Epithelial cell of proximal tubule (primary cell): ENCODE results near the gene OR51Q1. TPM values are rescaled to one million over a fixed set of nuclear protein-coding genes. Genes with fewer than 3 reads are reported as not detected.

Experiments used
- DNase-seq: peaks from one replicate; pipeline ENCODE4 v3.0.0-alpha.2; 2011; ENCODE audit warnings: low read depth
- H3K4me3 ChIP-seq: 2 replicates; pipeline ENCODE4 v1.5.1; 2011; ENCODE audit warnings: low read depth, mild to moderate bottlenecking, low read length
- CTCF ChIP-seq: conservative IDR thresholded peaks from 2 replicates; pipeline ENCODE4 v1.5.1; 2012; ENCODE audit warnings: low read depth, mild to moderate bottlenecking, low read length
- total RNA-seq: library from RNA; depleted of rRNA; stranded (reverse); fragments of >200 nt; gene quantifications from 2 replicates; pipeline ENCODE4 v1.2.3, GENCODE V29; 2015

Gene OR51Q1
- total RNA-seq, 1 donor from 2014 or later, result not detected

GRCh38 chr11:5449432-5449831, 27.5 kb downstream of the OR51Q1 start:
- H3K4me3 ChIP-seq, result no peak overlapping the region
- no peak for DNase-seq
- no peak for TF ChIP-seq CTCF

DNA sequence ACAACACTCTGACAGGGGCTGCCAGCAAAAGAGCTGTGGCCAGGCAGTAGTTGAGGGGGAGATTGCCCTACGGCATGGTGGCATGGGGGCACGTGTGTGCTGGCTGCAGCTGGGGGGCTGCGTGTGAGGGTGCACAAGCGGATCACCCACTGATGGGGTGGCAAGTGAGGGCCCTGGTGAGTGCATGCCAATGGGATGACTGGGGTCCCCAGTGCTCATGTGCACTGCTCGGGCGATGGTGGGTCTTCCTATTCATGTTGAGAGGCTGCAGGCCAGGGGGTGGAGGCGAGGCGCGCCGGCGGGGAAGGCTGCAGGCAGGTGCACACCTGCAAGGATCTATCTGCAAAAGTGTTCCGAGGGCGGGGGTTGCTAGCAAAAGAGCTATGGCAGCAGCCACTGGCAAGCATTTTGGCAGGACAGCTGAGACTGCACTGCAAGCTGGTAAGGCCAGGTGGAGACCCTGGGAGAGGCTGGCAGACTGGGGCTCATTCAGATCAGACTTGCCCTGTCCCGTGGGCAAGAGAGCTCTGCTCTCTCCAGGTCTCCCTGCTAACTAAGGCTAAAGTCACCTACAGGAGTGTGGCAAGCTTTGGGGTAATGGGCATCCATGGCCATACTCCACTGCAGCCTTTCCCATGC, 39.2 kb downstream of the OR51Q1 start:
- H3K4me3 ChIP-seq, result no peak overlapping the region
- DNase-seq, result no peak
- TF ChIP-seq CTCF, result no peak

- H3K4me3 ChIP-seq, result no peak overlapping the region
- no peak for TF ChIP-seq CTCF
- DNase-seq, result no peak
These were observed 45.6 kb downstream of the OR51Q1 start for GRCh38 chr11:5467527-5467926.

Other genes starting within 250 kb of the OR51Q1 start
- not detected in 2 replicates for gene OR51V1, start 221.4 kb upstream of the OR51Q1 start, total RNA-seq
- gene HBB, start 195.0 kb upstream of the OR51Q1 start, total RNA-seq, result not detected in 2 replicates
- not detected in 2 replicates for gene HBD, start 187.6 kb upstream of the OR51Q1 start, total RNA-seq
- gene HBG1, start 172.3 kb upstream of the OR51Q1 start, total RNA-seq, result not detected in 2 replicates
- gene HBG2, start 167.3 kb upstream of the OR51Q1 start, total RNA-seq, result not detected in 2 replicates
- gene HBE1, start 152.2 kb upstream of the OR51Q1 start, total RNA-seq, result not detected in 2 replicates
- gene OR51B4, start 120.2 kb upstream of the OR51Q1 start, total RNA-seq, result not detected in 2 replicates
- not detected in 2 replicates for gene OR51B2, start 97.8 kb upstream of the OR51Q1 start, total RNA-seq
- not detected in 2 replicates for gene OR51B5, start 78.6 kb upstream of the OR51Q1 start, total RNA-seq
- gene OR51B6, start 70.6 kb upstream of the OR51Q1 start, total RNA-seq, result not detected in 2 replicates
- not detected in 2 replicates for gene OR51M1, start 38.3 kb upstream of the OR51Q1 start, total RNA-seq
- not detected in 2 replicates for gene OR51I1, start 19.4 kb downstream of the OR51Q1 start, total RNA-seq
- gene OR51I2, start 27.2 kb downstream of the OR51Q1 start, total RNA-seq, result not detected in 2 replicates
- gene OR52D1, start 66.6 kb downstream of the OR51Q1 start, total RNA-seq, result not detected in 2 replicates
- gene UBQLN3, start 87.8 kb downstream of the OR51Q1 start, total RNA-seq, result not detected in 2 replicates
- gene UBQLNL, start 94.6 kb downstream of the OR51Q1 start, total RNA-seq, result 0.06 TPM in 1 of 2 replicates, not detected in the other
- not detected in 2 replicates for gene OR52H1, start 126.4 kb downstream of the OR51Q1 start, total RNA-seq
- not detected in 2 replicates for gene OR52B6, start 158.8 kb downstream of the OR51Q1 start, total RNA-seq
- gene TRIM6, start 174.5 kb downstream of the OR51Q1 start, total RNA-seq, result 1.4 and 6.3 TPM in 2 replicates
- gene TRIM34, start 202.9 kb downstream of the OR51Q1 start, total RNA-seq, result 2.4 and 7.8 TPM in 2 replicates